OCI-LY1 (cell line): Measurements from ENCODE around the gene TRAK1.
A peak's percentile ranks its signal among the peaks of the same experiment; 100 is the strongest.

Source experiments
- H2AFZ ChIP-seq: fragments of 200-600 bp; sonication (generic), shearing (Covaris generic); 2 replicates; pipeline ENCODE4 v1.6.0; 2014; ENCODE audit warnings: antibody characterized with exemption, mild to moderate bottlenecking, low read length
- H3F3A ChIP-seq: fragments of 200-600 bp; sonication (generic), shearing (Covaris generic); 2 replicates; pipeline ENCODE4 v1.6.0; 2014; ENCODE audit warnings: mild to moderate bottlenecking, antibody characterized with exemption, low read length, moderate library complexity; ENCODE audit not compliant: insufficient read depth
- H3K27ac ChIP-seq: fragments of 200-600 bp; sonication (generic); 2 replicates; pipeline ENCODE4 v1.5.1; 2014; ENCODE audit warnings: low read length, mixed run types, mild to moderate bottlenecking, low read depth; ENCODE audit not compliant: poor library complexity, severe bottlenecking
- H3K27me3 ChIP-seq: fragments of 200-600 bp; sonication (generic); 2 replicates; pipeline ENCODE4 v1.6.0; 2014; ENCODE audit warnings: antibody characterized with exemption, mild to moderate bottlenecking, low read length, moderate library complexity; ENCODE audit not compliant: insufficient read depth
- H3K36me3 ChIP-seq: fragments of 200-600 bp; sonication (generic); 2 replicates; pipeline ENCODE4 v1.6.1; 2014; ENCODE audit warnings: mild to moderate bottlenecking, antibody characterized with exemption, low read length, moderate library complexity, mixed read lengths; ENCODE audit not compliant: insufficient read depth
- H3K4me1 ChIP-seq: fragments of 200-600 bp; sonication (generic); 2 replicates; pipeline ENCODE4 v1.5.1; 2014; ENCODE audit warnings: mild to moderate bottlenecking, low read length, moderate library complexity; ENCODE audit not compliant: insufficient read depth, severe bottlenecking
- H3K4me2 ChIP-seq: fragments of 200-600 bp; sonication (generic), shearing (Covaris generic); 2 replicates; pipeline ENCODE4 v1.6.1; 2014; ENCODE audit warnings: low read length
- H3K4me3 ChIP-seq: fragments of 200-600 bp; sonication (generic); 2 replicates; pipeline ENCODE4 v1.5.1; 2014; ENCODE audit warnings: low read length, low read depth, mild to moderate bottlenecking, mixed read lengths; ENCODE audit not compliant: poor library complexity, severe bottlenecking
- H3K79me2 ChIP-seq: fragments of 200-600 bp; shearing (Covaris generic); 2 replicates; pipeline ENCODE4 v1.6.1; 2016; ENCODE audit warnings: mixed run types, low read length, mixed read lengths; ENCODE audit not compliant: insufficient read depth
- H3K9ac ChIP-seq: fragments of 200-600 bp; sonication (generic), shearing (Covaris generic); 2 replicates; pipeline ENCODE4 v1.6.1; 2014; ENCODE audit warnings: mild to moderate bottlenecking, low read length, mixed read lengths
- H3K9me2 ChIP-seq: fragments of 200-600 bp; sonication (generic), shearing (Covaris generic); 2 replicates; pipeline ENCODE4 v1.6.1; 2014; ENCODE audit warnings: low read depth, mild to moderate bottlenecking, low read length, mixed read lengths
- H3K9me3 ChIP-seq: fragments of 200-600 bp; shearing (Covaris generic); 2 replicates; pipeline ENCODE4 v1.6.1; 2014; ENCODE audit warnings: low read length, mixed read lengths
- H4K20me1 ChIP-seq: fragments of 200-600 bp; sonication (generic), shearing (Covaris generic); 2 replicates; pipeline ENCODE4 v1.6.0; 2016; ENCODE audit warnings: mild to moderate bottlenecking, low read length; ENCODE audit not compliant: insufficient read depth
- CTCF ChIP-seq: fragments of 200-600 bp; sonication (generic), shearing (Covaris generic); IDR thresholded peaks from 2 replicates; pipeline ENCODE4 v1.5.1; 2017; ENCODE audit warnings: mild to moderate bottlenecking, antibody characterized with exemption, low read length, moderate library complexity, mixed read lengths
- EZH2 ChIP-seq: fragments of 200-600 bp; sonication (generic), shearing (Covaris generic); IDR thresholded peaks from 2 replicates; pipeline ENCODE4 v1.8.0; 2017; ENCODE audit warnings: borderline replicate concordance, mixed run types, mild to moderate bottlenecking, antibody characterized with exemption, low read length, moderate library complexity, mixed read lengths

The TRAK1 gene

DNA sequence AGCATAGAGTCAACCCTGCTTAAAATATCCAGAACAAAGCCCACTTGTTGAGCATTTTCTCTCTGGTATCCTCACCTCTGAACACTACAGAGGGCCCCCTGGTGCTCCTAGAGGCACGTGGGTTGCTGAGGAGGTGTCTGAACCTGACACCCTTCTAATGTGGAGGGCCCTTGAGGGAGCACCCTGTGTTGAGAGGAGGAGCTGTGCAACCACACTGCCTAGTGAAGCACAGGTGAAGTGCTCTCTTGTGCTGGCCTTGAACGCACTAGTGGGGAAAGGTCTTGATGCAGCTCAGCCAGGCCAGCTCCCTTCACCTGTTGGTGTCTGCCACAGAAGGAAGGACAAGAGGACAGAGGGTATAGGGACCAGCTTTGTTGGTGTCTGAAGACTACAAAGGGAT is 122.9 kb downstream of the TRAK1 start:
- H3K9me2 ChIP-seq, result no peaks in the 10 kb centered on the region
- H3K79me2 ChIP-seq, result no peaks in the 10 kb centered on the region
- no peak; the same call in 1 of the 2 replicates for TF ChIP-seq CTCF
- no peak for TF ChIP-seq EZH2
- no peaks in the 10 kb centered on the region for H3K9me3 ChIP-seq
- H2AFZ ChIP-seq, result no peak overlapping the region
- H3K4me3 ChIP-seq, result no peak overlapping the region
- peaks cover 74% of the 10 kb centered on the region for H3K36me3 ChIP-seq
- H3K4me1 ChIP-seq, result peaks cover 49% of the 10 kb centered on the region
- H3K27ac ChIP-seq, result peak overlapping the region; percentile 84
- no peaks in the 10 kb centered on the region for H4K20me1 ChIP-seq
- no peak overlapping the region for H3K9ac ChIP-seq
- no peak overlapping the region for H3K4me2 ChIP-seq
- no peaks in the 10 kb centered on the region for H3K27me3 ChIP-seq
- H3F3A ChIP-seq, result no peaks in the 10 kb centered on the region

- H3K4me1 ChIP-seq, result peaks cover 49% of the 10 kb centered on the region
- no peaks in the 10 kb centered on the region for H4K20me1 ChIP-seq
- peak overlapping the region; percentile 84 for H3K27ac ChIP-seq
- no peaks in the 10 kb centered on the region for H3F3A ChIP-seq
- no peaks in the 10 kb centered on the region for H3K27me3 ChIP-seq
- peaks cover 67% of the 10 kb centered on the region for H3K36me3 ChIP-seq
- no peak for TF ChIP-seq EZH2
- TF ChIP-seq CTCF, result no peak
- no peak overlapping the region for H3K4me2 ChIP-seq
- H3K79me2 ChIP-seq, result no peaks in the 10 kb centered on the region
- no peak overlapping the region for H3K4me3 ChIP-seq
- H2AFZ ChIP-seq, result no peak overlapping the region
- no peak overlapping the region for H3K9ac ChIP-seq
- H3K9me2 ChIP-seq, result no peaks in the 10 kb centered on the region
- H3K9me3 ChIP-seq, result no peaks in the 10 kb centered on the region
Observed at GRCh38 chr3:42214565-42215283, 123.6 kb downstream of the TRAK1 start.

- no peaks in the 10 kb centered on the region for H4K20me1 ChIP-seq
- H3K27me3 ChIP-seq, result no peaks in the 10 kb centered on the region
- no peaks in the 10 kb centered on the region for H3K79me2 ChIP-seq
- no peak for TF ChIP-seq CTCF
- TF ChIP-seq EZH2, result no peak
- peak overlapping the region; percentile 22; the same call in 1 of the 2 replicates for H3K9ac ChIP-seq
- no peak overlapping the region for H2AFZ ChIP-seq
- peaks cover 49% of the 10 kb centered on the region for H3K4me1 ChIP-seq
- H3K4me3 ChIP-seq, result no peak overlapping the region
- H3K36me3 ChIP-seq, result peaks cover 66% of the 10 kb centered on the region
- no peaks in the 10 kb centered on the region for H3F3A ChIP-seq
- H3K4me2 ChIP-seq, result peak overlapping the region; percentile 28; the same call in 1 of the 2 replicates
- peak overlapping the region; percentile 84 for H3K27ac ChIP-seq
- H3K9me3 ChIP-seq, result no peaks in the 10 kb centered on the region
- no peaks in the 10 kb centered on the region for H3K9me2 ChIP-seq
Observed at GRCh38 chr3:42216302-42216701, 125.1 kb downstream of the TRAK1 start.
